OCI-LY1 (cell line): ENCODE data around the gene SNX2.

ENCODE experiments used
- CTCF ChIP-seq: fragments of 200-600 bp; sonication (generic), shearing (Covaris generic); IDR thresholded peaks from 2 replicates; pipeline ENCODE4 v1.5.1; 2017; ENCODE audit warnings: mild to moderate bottlenecking, antibody characterized with exemption, low read length, moderate library complexity, mixed read lengths
- EZH2 ChIP-seq: fragments of 200-600 bp; sonication (generic), shearing (Covaris generic); IDR thresholded peaks from 2 replicates; pipeline ENCODE4 v1.8.0; 2017; ENCODE audit warnings: borderline replicate concordance, mixed run types, mild to moderate bottlenecking, antibody characterized with exemption, low read length, moderate library complexity, mixed read lengths

DNA sequence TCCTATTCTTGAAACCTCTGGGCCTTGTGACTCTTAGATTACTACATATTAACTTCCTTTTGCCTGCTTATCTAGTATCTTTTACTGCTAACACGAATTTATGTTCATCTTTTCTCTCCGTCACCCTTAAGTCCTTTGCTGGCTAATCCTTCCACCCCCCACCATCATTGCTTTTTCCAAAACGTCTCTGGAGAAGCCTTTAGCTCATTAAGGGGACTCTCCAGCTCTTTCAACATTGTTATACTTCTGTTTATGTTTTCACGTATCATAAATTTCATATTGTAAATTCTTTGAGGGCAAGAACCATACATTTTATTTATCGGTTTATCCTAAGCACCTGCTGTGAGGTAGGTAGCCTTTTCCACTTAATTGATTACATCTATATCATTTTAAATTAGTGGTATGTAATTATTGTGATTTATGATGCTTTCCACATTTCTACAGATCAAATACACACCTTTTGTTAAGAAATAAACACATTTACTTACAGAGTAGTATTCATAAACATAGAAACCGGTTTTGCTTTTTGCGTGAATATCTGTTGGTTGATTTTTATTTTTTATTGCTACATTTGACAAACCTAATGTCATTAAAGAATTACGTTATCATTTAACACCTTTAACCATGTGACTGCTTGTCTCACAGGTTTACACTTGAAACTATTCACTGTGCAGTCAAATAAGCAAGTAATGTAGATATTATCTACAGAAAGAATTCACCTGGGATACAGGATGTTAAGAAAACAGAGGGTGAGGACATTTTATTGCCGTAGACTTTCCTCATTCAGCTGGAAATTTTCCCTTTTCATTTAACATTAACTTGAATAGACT lies 15.4 kb upstream of the SNX2 start:
- TF ChIP-seq EZH2 (no peak), CTCF (no peak)
